Upper lobe of left lung (tissue), 4 donors: ENCODE data around the gene ARHGAP42.

Source experiments
- CTCF ChIP-seq, 6 experiments: fragments of 450-650 bp in 4 of 6; fragments of 200-600 bp in 2 of 6; sonication (generic) in 2 of 6; IDR thresholded peaks; one replicate each; pipeline ENCODE4 v1.5.1; 2016 to 2019; ENCODE audit warnings: antibody characterized with exemption in 6 of 6
- EP300 ChIP-seq, 4 donors: sonication (generic); formaldehyde crosslinking; IDR thresholded peaks; one replicate each; pipeline ENCODE4 v1.5.1; 2017; ENCODE audit warnings: antibody characterized with exemption in 4 of 4, control low read depth in 2 of 4

DNA sequence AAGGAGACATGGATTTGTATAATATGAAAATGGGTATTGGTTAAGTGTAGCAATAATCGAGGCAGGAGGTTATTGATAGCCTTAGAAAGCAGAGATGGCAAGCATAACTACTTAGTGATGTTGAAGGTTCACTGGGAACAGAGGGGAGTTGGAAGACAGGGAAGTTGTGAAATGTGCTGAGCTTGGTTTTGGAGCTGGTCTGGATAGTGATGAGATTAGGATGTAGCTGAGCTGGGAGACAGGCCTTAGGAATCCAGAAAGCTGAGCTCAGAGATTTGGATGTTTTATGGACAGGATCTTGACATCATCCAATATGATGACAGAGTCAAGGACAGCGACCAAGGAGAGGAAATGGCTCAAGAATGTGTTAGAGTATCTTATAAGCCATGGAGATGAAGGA, 113.1 kb downstream of the ARHGAP42 start:
- no peak for TF ChIP-seq CTCF (IDR thresholded peaks at IDR 0.05)
- no peak for TF ChIP-seq EP300 (IDR thresholded peaks at IDR 0.05)
